22Rv1 (cell line): ENCODE measurements around the gene RSPH10B2.
"Not testable (repeated sequence)": the region's sequence is repeated elsewhere in the genome, so short reads cannot be mapped to it uniquely, and the experiment has no call there.

ENCODE experiments used
- ZFX ChIP-seq: fragments of 450-650 bp; IDR thresholded peaks from 2 replicates; pipeline ENCODE4 v1.6.1; 2017; ENCODE audit warnings: antibody characterized with exemption, borderline replicate concordance
- TF ChIP-seq, protein P1 (sequence below): fragments of 450-650 bp; IDR thresholded peaks from 2 replicates; pipeline ENCODE4 v1.5.1; 2017; ENCODE audit warnings: mild to moderate bottlenecking

GRCh38 chr7:6738415-6738814, 15.5 kb upstream of the RSPH10B2 start:
- TF ChIP-seq, protein P1, sequence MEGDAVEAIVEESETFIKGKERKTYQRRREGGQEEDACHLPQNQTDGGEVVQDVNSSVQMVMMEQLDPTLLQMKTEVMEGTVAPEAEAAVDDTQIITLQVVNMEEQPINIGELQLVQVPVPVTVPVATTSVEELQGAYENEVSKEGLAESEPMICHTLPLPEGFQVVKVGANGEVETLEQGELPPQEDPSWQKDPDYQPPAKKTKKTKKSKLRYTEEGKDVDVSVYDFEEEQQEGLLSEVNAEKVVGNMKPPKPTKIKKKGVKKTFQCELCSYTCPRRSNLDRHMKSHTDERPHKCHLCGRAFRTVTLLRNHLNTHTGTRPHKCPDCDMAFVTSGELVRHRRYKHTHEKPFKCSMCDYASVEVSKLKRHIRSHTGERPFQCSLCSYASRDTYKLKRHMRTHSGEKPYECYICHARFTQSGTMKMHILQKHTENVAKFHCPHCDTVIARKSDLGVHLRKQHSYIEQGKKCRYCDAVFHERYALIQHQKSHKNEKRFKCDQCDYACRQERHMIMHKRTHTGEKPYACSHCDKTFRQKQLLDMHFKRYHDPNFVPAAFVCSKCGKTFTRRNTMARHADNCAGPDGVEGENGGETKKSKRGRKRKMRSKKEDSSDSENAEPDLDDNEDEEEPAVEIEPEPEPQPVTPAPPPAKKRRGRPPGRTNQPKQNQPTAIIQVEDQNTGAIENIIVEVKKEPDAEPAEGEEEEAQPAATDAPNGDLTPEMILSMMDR, result not testable (repeated sequence)
- not testable (repeated sequence) for TF ChIP-seq ZFX
